ENCODE measurements around the gene HILPDA.

The HILPDA gene

DNA sequence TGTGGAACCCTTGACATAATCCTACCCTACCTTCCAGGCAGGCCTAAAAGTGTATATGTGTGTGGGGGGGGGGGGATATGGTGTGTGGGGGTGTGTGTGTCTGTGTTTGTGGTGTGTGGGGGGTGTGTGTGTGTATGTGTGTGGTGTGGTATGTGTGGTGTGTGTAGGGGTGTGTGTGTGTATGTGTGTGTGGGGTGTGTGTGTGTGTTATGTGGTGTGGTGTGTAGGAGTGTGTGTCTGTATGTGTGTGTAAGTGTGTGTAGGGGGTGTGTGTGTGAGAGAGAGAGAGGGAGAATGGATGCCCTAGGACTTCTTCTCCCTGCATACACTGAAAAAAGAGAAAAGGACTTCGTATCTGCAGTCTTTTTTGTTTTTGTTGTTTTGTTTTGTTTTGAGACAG lies 33.6 kb upstream of the HILPDA start:
- DNase-seq (ENCODE audit: low spot score in 2 of 2) (no peak), ATAC-seq (ENCODE audit: low read depth) (no peak)
- H3K27me3 Mint-ChIP-seq: peaks cover 2% of the 10 kb centered on the region
- no peaks in the 10 kb centered on the region for H3K9me3 Mint-ChIP-seq
- H3K4me3 Mint-ChIP-seq: no peak overlapping the region
- no peaks in the 10 kb centered on the region for H3K4me1 Mint-ChIP-seq
- H3K36me3 Mint-ChIP-seq: no peaks in the 10 kb centered on the region
- H3K27ac Mint-ChIP-seq: no peak overlapping the region

DNA sequence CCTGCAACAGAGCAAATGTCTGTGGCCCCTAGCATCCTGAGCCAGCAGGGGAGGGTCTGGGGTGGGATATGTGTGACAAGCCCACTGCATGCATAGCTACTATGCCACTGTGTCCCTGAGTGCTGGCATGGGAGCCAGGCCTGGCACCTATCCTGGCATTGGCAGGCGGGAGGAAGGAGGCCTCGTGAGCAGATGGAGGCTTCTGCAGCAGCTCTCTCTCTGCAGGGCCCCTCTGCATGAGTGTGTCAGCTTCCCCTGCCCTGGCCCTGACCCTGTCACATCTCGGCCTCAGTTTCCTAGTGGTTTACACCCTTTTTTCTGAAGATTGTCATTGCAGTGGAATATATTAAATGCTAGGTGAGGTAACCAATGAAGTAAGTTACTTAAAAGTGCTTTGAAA lies 32.8 kb upstream of the HILPDA start:
- H3K9me3 Mint-ChIP-seq: no peaks in the 10 kb centered on the region
- H3K4me1 Mint-ChIP-seq: no peaks in the 10 kb centered on the region
- no peak for DNase-seq (ENCODE audit: low spot score in 2 of 2)
- peaks cover 2% of the 10 kb centered on the region for H3K27me3 Mint-ChIP-seq
- no peak overlapping the region for H3K4me3 Mint-ChIP-seq
- ATAC-seq (ENCODE audit: low read depth): no peak
- H3K36me3 Mint-ChIP-seq: no peaks in the 10 kb centered on the region
- no peak overlapping the region for H3K27ac Mint-ChIP-seq

DNA sequence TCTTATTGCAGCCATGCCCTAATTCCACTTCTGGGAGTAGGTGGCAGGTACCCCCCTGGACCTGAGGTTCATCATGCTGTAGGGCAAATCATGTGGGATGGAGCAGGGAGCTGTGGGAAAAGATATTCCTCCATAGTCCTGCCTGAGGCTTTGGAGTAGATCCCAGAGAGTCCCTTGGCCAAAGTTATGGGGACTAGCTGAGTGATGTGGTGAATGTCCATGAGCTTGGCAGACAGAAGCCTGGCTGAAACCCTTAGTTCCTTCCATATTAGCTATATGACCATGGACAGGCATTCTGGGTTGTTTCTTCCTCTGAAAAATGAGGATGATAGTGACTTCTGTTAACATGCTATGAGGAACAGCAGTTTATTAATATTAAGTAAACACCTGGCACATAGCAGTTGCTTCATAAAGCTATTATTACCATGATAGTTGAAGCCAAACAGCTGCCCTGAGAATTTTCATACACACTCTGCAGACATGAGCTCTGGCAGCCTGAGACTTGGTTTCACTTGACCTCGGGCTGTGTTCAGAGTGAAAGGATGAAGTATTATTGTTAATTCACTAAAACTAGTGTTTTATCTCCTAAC lies 30.9 kb upstream of the HILPDA start:
- no peak for ATAC-seq (ENCODE audit: low read depth)
- H3K4me3 Mint-ChIP-seq: no peak overlapping the region
- H3K27me3 Mint-ChIP-seq: peaks cover 3% of the 10 kb centered on the region
- H3K27ac Mint-ChIP-seq: no peak overlapping the region
- no peaks in the 10 kb centered on the region for H3K4me1 Mint-ChIP-seq
- DNase-seq (ENCODE audit: low spot score in 2 of 2): no peak
- H3K36me3 Mint-ChIP-seq: no peaks in the 10 kb centered on the region
- no peaks in the 10 kb centered on the region for H3K9me3 Mint-ChIP-seq

DNA sequence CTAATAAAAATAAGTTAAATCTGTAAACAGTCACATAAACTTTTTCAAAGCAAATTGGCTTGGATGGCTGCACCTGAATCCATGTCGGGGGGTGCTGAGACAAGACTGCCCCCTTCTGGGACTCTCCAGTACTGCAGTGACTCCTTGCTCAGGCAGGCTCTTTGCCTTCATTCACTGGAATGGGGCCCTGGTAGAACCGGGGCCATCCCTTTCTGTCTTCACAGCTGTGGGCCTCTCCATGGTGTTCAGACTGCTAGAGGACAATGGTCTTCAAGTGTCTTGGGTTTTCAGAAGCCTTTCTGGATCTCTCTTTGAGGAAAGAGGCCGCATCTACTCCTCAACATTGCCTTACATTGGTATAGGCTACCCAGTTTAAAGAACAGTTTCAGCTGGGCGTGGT lies 29.8 kb upstream of the HILPDA start:
- no peaks in the 10 kb centered on the region for H3K4me1 Mint-ChIP-seq
- peak; percentile 60 to 76 for DNase-seq (ENCODE audit: low spot score in 2 of 2)
- H3K27ac Mint-ChIP-seq: no peak overlapping the region
- peaks cover 3% of the 10 kb centered on the region for H3K27me3 Mint-ChIP-seq
- ATAC-seq (ENCODE audit: low read depth): peak; percentile 75
- no peaks in the 10 kb centered on the region for H3K36me3 Mint-ChIP-seq
- H3K9me3 Mint-ChIP-seq: no peaks in the 10 kb centered on the region
- no peak overlapping the region for H3K4me3 Mint-ChIP-seq

DNA sequence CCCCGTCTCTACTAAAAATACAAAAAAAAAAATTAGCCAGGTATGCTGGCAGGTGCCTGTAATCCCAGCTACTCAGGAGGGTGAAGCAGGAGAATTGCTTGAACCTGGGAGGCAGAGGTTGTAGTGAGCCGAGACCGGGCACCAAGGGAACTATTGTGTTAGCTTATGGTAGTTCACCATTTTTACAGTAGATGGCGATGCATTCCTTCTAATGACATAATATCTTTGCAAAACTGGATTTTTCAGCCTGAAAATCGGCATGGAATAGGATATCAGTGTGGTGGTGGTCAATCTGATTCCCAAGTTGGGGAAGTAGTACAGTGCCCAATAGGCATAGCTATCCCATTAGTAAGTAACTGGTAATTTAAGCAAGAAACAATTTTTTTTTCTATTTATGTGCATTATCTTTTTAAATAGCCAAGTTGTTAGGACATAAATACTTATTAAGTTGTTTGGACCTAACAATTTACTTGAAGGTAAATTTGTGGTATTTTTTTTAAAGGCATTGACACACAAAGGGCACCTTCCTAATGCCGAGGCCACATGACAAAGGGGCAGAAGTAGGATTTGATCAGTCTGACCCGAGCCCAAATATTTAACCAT lies 28.3 kb upstream of the HILPDA start:
- ATAC-seq (ENCODE audit: low read depth) (peak; percentile 76), DNase-seq (ENCODE audit: low spot score in 2 of 2) (peak; percentile 27 to 56)
- Mint-ChIP-seq H3K4me1 (no peaks in the 10 kb centered on the region), H3K36me3 (no peaks in the 10 kb centered on the region), H3K27ac (no peak overlapping the region), H3K9me3 (no peaks in the 10 kb centered on the region), H3K27me3 (peaks cover 3% of the 10 kb centered on the region), H3K4me3 (no peak overlapping the region)

DNA sequence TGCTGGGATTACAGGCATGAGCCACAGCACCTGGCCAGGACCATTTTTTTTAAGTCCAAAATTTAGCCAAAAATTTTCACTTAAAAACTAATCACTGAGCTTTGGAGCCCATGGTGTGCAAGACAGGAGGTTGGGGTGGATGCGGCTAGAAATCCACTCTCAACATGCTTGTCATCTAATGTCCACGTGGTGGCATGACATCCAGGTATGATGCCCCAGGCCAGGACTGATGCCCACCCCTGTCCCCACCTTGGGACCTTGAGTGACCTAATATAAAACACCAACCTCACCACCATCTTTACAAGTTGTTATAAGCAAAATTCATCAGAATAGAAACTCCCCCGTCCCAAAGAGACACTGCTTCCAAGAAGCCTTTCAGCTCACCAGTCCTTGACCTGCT lies 25.5 kb upstream of the HILPDA start:
- H3K9me3 Mint-ChIP-seq: no peaks in the 10 kb centered on the region
- DNase-seq (ENCODE audit: low spot score in 2 of 2): no peak
- no peaks in the 10 kb centered on the region for H3K4me1 Mint-ChIP-seq
- no peaks in the 10 kb centered on the region for H3K36me3 Mint-ChIP-seq
- no peak overlapping the region for H3K27ac Mint-ChIP-seq
- H3K27me3 Mint-ChIP-seq: peaks cover 3% of the 10 kb centered on the region
- no peak overlapping the region for H3K4me3 Mint-ChIP-seq
- ATAC-seq (ENCODE audit: low read depth): no peak

DNA sequence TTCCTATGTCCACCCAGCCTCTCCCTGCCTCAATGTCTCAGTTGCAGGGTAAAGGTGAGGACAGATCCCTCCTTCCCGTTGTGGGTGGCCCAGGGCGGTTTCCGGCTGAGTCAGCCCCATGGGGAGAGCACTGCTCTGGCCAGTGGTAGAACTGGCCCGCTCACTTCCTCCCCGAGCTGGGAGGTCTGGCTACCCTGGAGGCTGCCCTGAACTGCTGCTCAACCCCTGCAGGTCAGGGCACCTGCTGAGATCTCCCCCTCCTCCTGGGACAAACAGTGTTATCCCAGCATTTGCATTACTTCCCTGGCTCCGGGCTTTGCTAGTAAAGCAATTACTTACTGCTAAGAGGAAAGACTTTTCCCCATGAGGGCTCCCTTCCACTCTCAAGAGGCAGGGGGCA lies 24.5 kb upstream of the HILPDA start:
- H3K27ac Mint-ChIP-seq: no peak overlapping the region
- no peaks in the 10 kb centered on the region for H3K4me1 Mint-ChIP-seq
- no peak overlapping the region for H3K4me3 Mint-ChIP-seq
- H3K36me3 Mint-ChIP-seq: no peaks in the 10 kb centered on the region
- no peak for ATAC-seq (ENCODE audit: low read depth)
- peaks cover 3% of the 10 kb centered on the region for H3K27me3 Mint-ChIP-seq
- no peak for DNase-seq (ENCODE audit: low spot score in 2 of 2)
- H3K9me3 Mint-ChIP-seq: no peaks in the 10 kb centered on the region

DNA sequence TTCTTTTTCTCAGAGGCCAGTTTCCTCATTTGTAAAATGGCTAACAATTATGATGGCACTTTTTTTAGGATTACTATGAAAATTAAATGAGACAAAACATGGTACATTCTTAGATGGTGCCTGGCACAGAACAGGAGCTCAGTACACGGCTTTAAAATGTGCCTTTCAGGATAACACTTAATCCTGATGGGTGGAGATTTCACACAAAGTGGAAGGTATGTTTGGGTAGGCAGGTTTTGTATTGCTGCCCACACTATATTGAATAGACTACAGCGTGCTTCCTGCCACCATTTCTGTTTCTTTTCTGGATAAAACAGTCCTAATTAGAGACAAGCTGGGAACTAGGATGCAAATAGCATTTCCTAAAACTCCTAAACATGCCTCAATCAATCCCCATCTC lies 23.9 kb upstream of the HILPDA start:
- no peak overlapping the region for H3K4me3 Mint-ChIP-seq
- ATAC-seq (ENCODE audit: low read depth) (no peak), DNase-seq (ENCODE audit: low spot score in 2 of 2) (no peak)
- no peaks in the 10 kb centered on the region for H3K36me3 Mint-ChIP-seq
- no peak overlapping the region for H3K27ac Mint-ChIP-seq
- H3K27me3 Mint-ChIP-seq: peaks cover 3% of the 10 kb centered on the region
- no peaks in the 10 kb centered on the region for H3K9me3 Mint-ChIP-seq
- no peaks in the 10 kb centered on the region for H3K4me1 Mint-ChIP-seq

DNA sequence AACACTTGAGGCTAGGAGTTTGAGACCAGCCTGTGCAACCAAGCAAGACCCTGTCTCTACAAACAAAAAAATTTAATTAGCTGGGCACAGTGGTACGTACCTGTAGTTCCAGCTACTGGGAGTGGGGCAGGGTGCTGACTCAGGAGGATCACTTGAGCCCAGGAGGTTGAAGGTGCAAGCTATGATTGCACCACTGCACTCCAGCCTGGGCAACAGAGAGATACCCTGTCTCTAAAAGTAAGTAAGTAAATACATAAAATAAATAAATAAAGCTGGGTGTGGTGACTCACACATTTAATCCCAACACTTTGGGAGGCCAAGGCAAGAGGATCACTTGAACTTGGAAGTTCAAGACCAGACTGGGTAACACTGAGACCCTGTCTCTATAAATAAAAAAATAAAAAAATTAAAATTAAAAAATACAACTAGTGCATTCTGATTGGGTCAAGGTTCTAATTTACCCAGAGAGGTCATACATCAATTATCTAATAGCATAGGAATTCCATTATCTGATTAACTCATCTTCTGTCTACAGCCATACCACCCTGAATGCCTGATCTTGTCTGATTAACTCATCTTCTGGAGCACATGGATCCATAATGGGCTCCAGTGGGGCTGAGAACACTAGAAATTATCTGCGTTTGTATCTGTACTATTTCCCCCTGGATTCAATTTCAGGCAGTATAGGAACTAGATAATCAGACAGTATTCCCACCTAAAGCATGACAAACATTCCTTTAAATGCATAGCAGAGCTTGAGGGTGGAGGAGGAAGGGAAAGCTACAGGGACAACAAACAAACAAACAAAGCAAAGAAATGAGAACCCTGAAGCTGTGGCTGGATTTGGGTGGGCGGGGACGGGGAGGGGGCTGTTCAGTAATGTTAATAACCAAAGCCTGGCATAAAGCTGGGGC lies 21.0 kb upstream of the HILPDA start:
- Mint-ChIP-seq H3K27me3 (peaks cover under 1% of the 10 kb centered on the region), H3K4me1 (peaks cover 15% of the 10 kb centered on the region), H3K9me3 (no peaks in the 10 kb centered on the region), H3K36me3 (no peaks in the 10 kb centered on the region), H3K4me3 (no peak overlapping the region), H3K27ac (no peak overlapping the region)
- ATAC-seq (ENCODE audit: low read depth): no peak
- DNase-seq (ENCODE audit: low spot score in 2 of 2): no peak

DNA sequence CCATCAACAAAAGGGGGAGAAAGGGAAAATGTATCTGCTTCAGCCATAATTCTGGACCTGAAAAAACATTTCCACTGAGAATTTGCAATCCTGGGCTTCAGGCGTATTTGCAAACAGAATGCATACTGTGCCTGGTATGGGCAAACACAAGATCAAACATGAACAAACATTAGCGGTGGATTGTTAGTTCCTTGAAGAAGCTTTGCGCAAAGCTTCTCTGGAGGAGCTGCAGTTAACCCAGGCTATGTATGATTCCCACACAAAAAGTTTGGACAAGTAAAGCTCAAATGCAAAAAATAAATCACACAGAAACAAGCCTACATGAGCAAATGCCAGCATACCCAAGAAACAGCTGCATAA lies 20.4 kb upstream of the HILPDA start:
- Mint-ChIP-seq H3K36me3 (no peaks in the 10 kb centered on the region), H3K4me3 (no peak overlapping the region), H3K4me1 (peaks cover 15% of the 10 kb centered on the region), H3K9me3 (no peaks in the 10 kb centered on the region), H3K27me3 (no peaks in the 10 kb centered on the region), H3K27ac (no peak overlapping the region)
- no peak for ATAC-seq (ENCODE audit: low read depth)
- no peak for DNase-seq (ENCODE audit: low spot score in 2 of 2)

DNA sequence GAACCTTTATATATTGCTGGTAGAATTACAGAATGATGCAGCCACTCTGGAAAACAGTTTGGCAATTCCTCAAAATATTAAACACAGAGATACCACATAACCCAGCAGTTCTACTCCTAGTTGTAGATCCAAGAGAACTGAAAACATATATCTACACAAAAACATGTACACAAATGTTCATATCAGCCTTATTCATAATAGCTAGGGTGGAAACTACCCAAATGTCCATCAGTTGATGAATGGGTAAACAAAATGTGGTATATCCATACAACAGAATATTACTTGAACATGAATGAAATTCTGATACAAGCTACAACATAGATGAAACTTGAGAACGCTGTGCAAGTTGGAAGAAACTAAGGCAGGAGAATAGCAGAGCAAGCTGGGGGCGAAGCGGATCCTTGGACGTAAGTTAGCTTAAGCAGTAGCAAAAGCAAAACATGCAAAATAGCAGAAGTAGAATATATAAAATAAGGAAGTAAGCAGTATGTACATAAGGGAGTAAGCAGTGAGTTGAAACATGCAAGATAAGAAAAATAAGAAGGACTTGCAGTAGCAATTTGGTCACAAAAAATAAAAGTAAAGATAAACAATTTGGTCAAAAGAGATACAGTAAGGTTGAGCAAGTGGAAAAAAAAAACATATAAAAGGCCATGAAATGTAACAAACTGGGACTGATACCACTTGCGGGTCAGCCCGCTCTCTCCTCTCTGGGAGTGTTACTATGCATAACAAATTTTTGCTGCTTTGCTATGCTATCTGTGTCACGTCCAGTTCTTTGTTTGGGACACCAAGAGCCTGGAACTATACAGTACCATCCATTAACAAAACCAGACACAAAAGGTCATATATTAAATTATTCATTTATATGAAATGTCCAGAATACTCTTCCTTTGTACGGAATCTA lies 18.0 kb upstream of the HILPDA start:
- H3K4me1 Mint-ChIP-seq: peaks cover 15% of the 10 kb centered on the region
- peak overlapping the region; percentile 25 for H3K4me3 Mint-ChIP-seq
- H3K27ac Mint-ChIP-seq: peak overlapping the region; percentile 32
- no peaks in the 10 kb centered on the region for H3K36me3 Mint-ChIP-seq
- no peaks in the 10 kb centered on the region for H3K27me3 Mint-ChIP-seq
- ATAC-seq (ENCODE audit: low read depth) (peak; percentile 99), DNase-seq (ENCODE audit: low spot score in 2 of 2) (no peak)
- H3K9me3 Mint-ChIP-seq: no peaks in the 10 kb centered on the region

DNA sequence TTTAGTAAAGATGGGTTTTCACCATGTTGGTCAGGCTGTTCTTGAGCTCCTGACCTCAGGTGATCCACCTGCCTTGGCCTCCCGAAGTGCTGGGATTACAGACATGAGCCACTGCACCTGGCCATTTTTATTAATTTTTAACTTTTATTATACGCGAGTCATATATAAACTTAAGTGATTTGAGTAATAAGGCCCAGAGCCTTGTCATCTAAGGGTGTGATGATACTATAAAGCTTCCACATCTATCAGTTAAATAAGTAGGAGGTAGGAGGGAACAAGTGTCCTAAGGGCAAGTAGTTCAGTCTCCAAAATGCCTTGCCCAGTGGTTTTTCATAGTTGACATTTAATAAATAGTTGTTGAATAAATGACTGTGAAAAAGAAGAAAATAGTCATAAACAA lies 13.3 kb upstream of the HILPDA start:
- H3K27me3 Mint-ChIP-seq: no peaks in the 10 kb centered on the region
- DNase-seq (ENCODE audit: low spot score in 2 of 2) (no peak), ATAC-seq (ENCODE audit: low read depth) (no peak)
- H3K36me3 Mint-ChIP-seq: no peaks in the 10 kb centered on the region
- no peaks in the 10 kb centered on the region for H3K9me3 Mint-ChIP-seq
- H3K27ac Mint-ChIP-seq: no peak overlapping the region
- H3K4me1 Mint-ChIP-seq: peaks cover 16% of the 10 kb centered on the region
- no peak overlapping the region for H3K4me3 Mint-ChIP-seq

DNA sequence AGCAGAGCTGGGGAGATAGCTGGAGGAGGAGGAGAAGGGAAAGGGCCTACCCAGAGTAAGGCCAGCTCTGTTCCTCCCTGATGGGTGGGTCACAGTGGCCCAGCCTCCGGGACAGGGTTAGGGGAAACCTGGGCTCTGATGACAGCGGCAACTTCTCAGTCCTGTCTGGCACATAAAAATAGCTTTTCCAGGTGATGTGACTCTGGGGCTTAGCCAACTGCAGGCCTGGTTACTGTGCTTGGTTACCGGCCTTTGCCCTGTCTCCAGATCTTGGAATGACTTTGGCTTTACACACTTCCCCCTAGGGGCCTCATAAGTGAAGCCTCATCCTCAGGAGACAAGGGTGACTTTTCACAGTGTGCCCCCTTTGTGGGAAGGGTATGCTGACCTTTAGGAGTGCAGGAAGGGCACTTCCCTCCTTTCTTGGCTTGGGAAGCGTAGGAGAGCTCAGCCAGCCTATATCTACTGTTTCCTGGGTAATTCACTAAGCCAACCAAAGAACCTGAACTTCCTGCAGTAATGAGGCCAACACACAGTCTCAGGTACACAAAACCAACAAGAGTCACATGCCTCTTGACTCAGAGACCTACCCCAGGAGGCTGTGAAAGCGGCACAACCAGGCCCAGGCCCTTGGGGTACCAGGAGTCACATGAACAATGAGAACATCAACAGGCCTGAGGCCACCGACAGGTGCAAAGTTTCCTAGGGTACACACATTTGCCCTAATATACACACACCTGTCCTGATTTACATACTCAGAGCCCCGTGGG lies 11.7 kb upstream of the HILPDA start:
- peaks cover 6% of the 10 kb centered on the region for H3K4me1 Mint-ChIP-seq
- H3K27ac Mint-ChIP-seq: no peak overlapping the region
- no peak for DNase-seq (ENCODE audit: low spot score in 2 of 2)
- peak; percentile 51 for ATAC-seq (ENCODE audit: low read depth)
- H3K27me3 Mint-ChIP-seq: no peaks in the 10 kb centered on the region
- H3K36me3 Mint-ChIP-seq: no peaks in the 10 kb centered on the region
- H3K9me3 Mint-ChIP-seq: no peaks in the 10 kb centered on the region
- no peak overlapping the region for H3K4me3 Mint-ChIP-seq

Measured in memory B cell (primary cell).